GM10266 (cell line): ENCODE results near the gene GRAMD4.

ENCODE experiments used
- DNase-seq: peaks from one replicate; pipeline ENCODE4 v3.0.0; 2012; ENCODE audit errors: extremely low spot score
- CTCF ChIP-seq: IDR thresholded peaks from 2 replicates; pipeline ENCODE4 v1.5.1; 2012; ENCODE audit warnings: mild to moderate bottlenecking, low read depth; ENCODE audit not compliant: control insufficient read depth, insufficient read depth; ENCODE audit errors: missing control alignments

Gene GRAMD4

GRCh38 chr22:46695346-46696228, 75.4 kb downstream of the GRAMD4 start:
- DNase-seq: no peak
- no peak for TF ChIP-seq CTCF

GRCh38 chr22:46696229-46696518, 76.0 kb downstream of the GRAMD4 start:
- DNase-seq: no peak

GRCh38 chr22:46696614-46697013, 76.4 kb downstream of the GRAMD4 start:
- TF ChIP-seq CTCF: no peak
- DNase-seq: no peak

More at GRCh38 chr22:46696229-46696518, 76.0 kb downstream of the GRAMD4 start:
- no peak for TF ChIP-seq CTCF

GRCh38 chr22:46697811-46698515, 77.8 kb downstream of the GRAMD4 start:
- no peak for TF ChIP-seq CTCF
- DNase-seq: no peak

GRCh38 chr22:46699091-46699490, 78.9 kb downstream of the GRAMD4 start:
- DNase-seq: no peak

GRCh38 chr22:46701262-46701661, 81.1 kb downstream of the GRAMD4 start:
- no peak for DNase-seq
- TF ChIP-seq CTCF: no peak

More at GRCh38 chr22:46699091-46699490, 78.9 kb downstream of the GRAMD4 start:
- TF ChIP-seq CTCF: no peak
